OCI-LY1 (cell line): ENCODE measurements around the gene GSC2.

Source experiments
- H2AFZ ChIP-seq: fragments of 200-600 bp; sonication (generic), shearing (Covaris generic); 2 replicates; pipeline ENCODE4 v1.6.0; 2014; ENCODE audit warnings: antibody characterized with exemption, mild to moderate bottlenecking, low read length
- H3F3A ChIP-seq: fragments of 200-600 bp; sonication (generic), shearing (Covaris generic); 2 replicates; pipeline ENCODE4 v1.6.0; 2014; ENCODE audit warnings: mild to moderate bottlenecking, antibody characterized with exemption, low read length, moderate library complexity; ENCODE audit not compliant: insufficient read depth
- H3K27ac ChIP-seq: fragments of 200-600 bp; sonication (generic); 2 replicates; pipeline ENCODE4 v1.5.1; 2014; ENCODE audit warnings: low read length, mixed run types, mild to moderate bottlenecking, low read depth; ENCODE audit not compliant: poor library complexity, severe bottlenecking
- H3K27me3 ChIP-seq: fragments of 200-600 bp; sonication (generic); 2 replicates; pipeline ENCODE4 v1.6.0; 2014; ENCODE audit warnings: antibody characterized with exemption, mild to moderate bottlenecking, low read length, moderate library complexity; ENCODE audit not compliant: insufficient read depth
- H3K36me3 ChIP-seq: fragments of 200-600 bp; sonication (generic); 2 replicates; pipeline ENCODE4 v1.6.1; 2014; ENCODE audit warnings: mild to moderate bottlenecking, antibody characterized with exemption, low read length, moderate library complexity, mixed read lengths; ENCODE audit not compliant: insufficient read depth
- H3K4me1 ChIP-seq: fragments of 200-600 bp; sonication (generic); 2 replicates; pipeline ENCODE4 v1.5.1; 2014; ENCODE audit warnings: mild to moderate bottlenecking, low read length, moderate library complexity; ENCODE audit not compliant: insufficient read depth, severe bottlenecking
- H3K4me2 ChIP-seq: fragments of 200-600 bp; sonication (generic), shearing (Covaris generic); 2 replicates; pipeline ENCODE4 v1.6.1; 2014; ENCODE audit warnings: low read length
- H3K4me3 ChIP-seq: fragments of 200-600 bp; sonication (generic); 2 replicates; pipeline ENCODE4 v1.5.1; 2014; ENCODE audit warnings: low read length, low read depth, mild to moderate bottlenecking, mixed read lengths; ENCODE audit not compliant: poor library complexity, severe bottlenecking
- H3K79me2 ChIP-seq: fragments of 200-600 bp; shearing (Covaris generic); 2 replicates; pipeline ENCODE4 v1.6.1; 2016; ENCODE audit warnings: mixed run types, low read length, mixed read lengths; ENCODE audit not compliant: insufficient read depth
- H3K9ac ChIP-seq: fragments of 200-600 bp; sonication (generic), shearing (Covaris generic); 2 replicates; pipeline ENCODE4 v1.6.1; 2014; ENCODE audit warnings: mild to moderate bottlenecking, low read length, mixed read lengths
- H3K9me2 ChIP-seq: fragments of 200-600 bp; sonication (generic), shearing (Covaris generic); 2 replicates; pipeline ENCODE4 v1.6.1; 2014; ENCODE audit warnings: low read depth, mild to moderate bottlenecking, low read length, mixed read lengths
- H3K9me3 ChIP-seq: fragments of 200-600 bp; shearing (Covaris generic); 2 replicates; pipeline ENCODE4 v1.6.1; 2014; ENCODE audit warnings: low read length, mixed read lengths
- H4K20me1 ChIP-seq: fragments of 200-600 bp; sonication (generic), shearing (Covaris generic); 2 replicates; pipeline ENCODE4 v1.6.0; 2016; ENCODE audit warnings: mild to moderate bottlenecking, low read length; ENCODE audit not compliant: insufficient read depth
- CTCF ChIP-seq: fragments of 200-600 bp; sonication (generic), shearing (Covaris generic); IDR thresholded peaks from 2 replicates; pipeline ENCODE4 v1.5.1; 2017; ENCODE audit warnings: mild to moderate bottlenecking, antibody characterized with exemption, low read length, moderate library complexity, mixed read lengths
- EZH2 ChIP-seq: fragments of 200-600 bp; sonication (generic), shearing (Covaris generic); IDR thresholded peaks from 2 replicates; pipeline ENCODE4 v1.8.0; 2017; ENCODE audit warnings: borderline replicate concordance, mixed run types, mild to moderate bottlenecking, antibody characterized with exemption, low read length, moderate library complexity, mixed read lengths

Gene GSC2

GRCh38 chr22:19142394-19142793, 7.7 kb downstream of the GSC2 start:
- H3F3A ChIP-seq: no peaks in the 10 kb centered on the region
- H3K36me3 ChIP-seq: peaks cover 48% of the 10 kb centered on the region
- H3K27ac ChIP-seq: no peak overlapping the region
- H3K9me2 ChIP-seq: no peaks in the 10 kb centered on the region
- H3K9ac ChIP-seq: no peak overlapping the region
- H3K4me3 ChIP-seq: no peak overlapping the region
- H4K20me1 ChIP-seq: no peaks in the 10 kb centered on the region
- no peaks in the 10 kb centered on the region for H3K9me3 ChIP-seq
- H2AFZ ChIP-seq: no peak overlapping the region
- H3K4me1 ChIP-seq: peaks cover 12% of the 10 kb centered on the region
- 0 out of 2 replicates have a peak, but pooled peaks cover 5% of the 10 kb centered on the region for H3K79me2 ChIP-seq
- no peak for TF ChIP-seq CTCF
- no peak for TF ChIP-seq EZH2
- H3K27me3 ChIP-seq: no peaks in the 10 kb centered on the region
- no peak overlapping the region for H3K4me2 ChIP-seq

- H3K4me1 ChIP-seq: peaks cover 11% of the 10 kb centered on the region
- H3K27ac ChIP-seq: no peak overlapping the region
- TF ChIP-seq CTCF (no peak), EZH2 (no peak)
- H4K20me1 ChIP-seq: no peaks in the 10 kb centered on the region
- H3K4me2 ChIP-seq: no peak overlapping the region
- H2AFZ ChIP-seq: no peak overlapping the region
- peaks cover 64% of the 10 kb centered on the region for H3K36me3 ChIP-seq
- no peaks in the 10 kb centered on the region for H3K9me2 ChIP-seq
- 0 out of 2 replicates have a peak, but pooled peaks cover 5% of the 10 kb centered on the region for H3K79me2 ChIP-seq
- H3K4me3 ChIP-seq: no peak overlapping the region
- no peaks in the 10 kb centered on the region for H3F3A ChIP-seq
- H3K9me3 ChIP-seq: no peaks in the 10 kb centered on the region
- H3K27me3 ChIP-seq: no peaks in the 10 kb centered on the region
- no peak overlapping the region for H3K9ac ChIP-seq
These were observed 10.1 kb downstream of the GSC2 start for GRCh38 chr22:19139974-19140373.

GRCh38 chr22:19139001-19139356, 11.1 kb downstream of the GSC2 start:
- Histone ChIP-seq H3K79me2 (0 out of 2 replicates have a peak, but pooled peaks cover 4% of the 10 kb centered on the region), H4K20me1 (no peaks in the 10 kb centered on the region), H3K4me2 (no peak overlapping the region), H3K9me3 (no peaks in the 10 kb centered on the region), H3K4me3 (no peak overlapping the region), H3K27ac (no peak overlapping the region), H3K9me2 (no peaks in the 10 kb centered on the region), H3F3A (no peaks in the 10 kb centered on the region), H3K9ac (no peak overlapping the region), H3K27me3 (no peaks in the 10 kb centered on the region), H2AFZ (no peak overlapping the region), H3K36me3 (peaks cover 73% of the 10 kb centered on the region), H3K4me1 (peaks cover 9% of the 10 kb centered on the region)
- TF ChIP-seq EZH2 (no peak), CTCF (no peak)
